Fibroblast of the conjunctiva (primary cell): ENCODE measurements around the gene ZNF385B.

Source experiments
- DNase-seq: peaks from one replicate; pipeline ENCODE4 v3.0.0-alpha.2; 2010; ENCODE audit warnings: low read depth

ZNF385B gene

GRCh38 chr2:179550849-179551248 is 310.6 kb downstream of the ZNF385B start:
- no peak for DNase-seq

GRCh38 chr2:179550214-179550613 is 311.2 kb downstream of the ZNF385B start:
- no peak for DNase-seq

DNA sequence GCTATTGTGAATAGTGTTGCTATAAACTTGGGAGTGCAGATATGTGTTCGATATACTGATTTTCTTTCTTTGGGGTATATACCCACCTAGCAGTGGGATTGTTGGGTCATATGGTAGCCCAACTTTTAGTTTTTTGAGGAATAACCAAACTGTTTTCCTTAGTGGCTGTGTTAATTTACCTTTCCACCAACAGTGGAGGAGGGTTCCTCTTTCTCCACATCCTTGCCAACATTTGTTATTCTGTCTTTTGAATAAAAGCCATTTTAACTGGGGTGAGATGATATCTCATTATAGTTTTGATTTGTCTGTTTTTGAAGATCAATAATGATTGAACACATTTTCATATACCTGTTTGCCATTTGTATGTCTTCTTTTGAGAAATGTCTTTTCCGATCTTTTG is 314.8 kb downstream of the ZNF385B start:
- no peak for DNase-seq

GRCh38 chr2:179545024-179545423 is 316.4 kb downstream of the ZNF385B start:
- no peak for DNase-seq

DNA sequence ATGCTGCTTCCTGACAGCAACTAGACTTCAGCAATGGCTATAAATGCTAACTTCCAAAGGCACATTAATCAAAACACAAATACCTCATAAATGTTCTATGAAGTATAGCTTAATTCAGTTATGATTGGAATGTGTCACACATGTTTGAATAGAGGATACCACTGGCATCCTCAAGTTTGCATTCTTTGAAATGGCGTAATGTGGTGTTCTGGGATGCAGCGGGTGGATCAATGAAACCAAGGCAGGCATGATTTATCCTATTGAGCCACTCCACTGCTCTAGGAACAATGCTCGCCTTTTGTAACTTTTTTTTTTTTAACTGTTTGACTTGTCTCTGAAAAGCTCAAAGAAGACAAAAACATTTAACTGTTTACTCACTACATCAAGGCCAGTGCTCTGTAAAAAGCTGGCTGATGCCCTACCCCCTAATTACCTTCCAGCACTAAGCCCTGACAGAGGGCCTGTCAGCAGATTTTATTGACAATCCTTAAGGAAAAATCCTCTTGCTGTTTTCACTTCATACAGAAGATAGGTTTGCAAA is 318.0 kb downstream of the ZNF385B start:
- DNase-seq, result no peak

DNA sequence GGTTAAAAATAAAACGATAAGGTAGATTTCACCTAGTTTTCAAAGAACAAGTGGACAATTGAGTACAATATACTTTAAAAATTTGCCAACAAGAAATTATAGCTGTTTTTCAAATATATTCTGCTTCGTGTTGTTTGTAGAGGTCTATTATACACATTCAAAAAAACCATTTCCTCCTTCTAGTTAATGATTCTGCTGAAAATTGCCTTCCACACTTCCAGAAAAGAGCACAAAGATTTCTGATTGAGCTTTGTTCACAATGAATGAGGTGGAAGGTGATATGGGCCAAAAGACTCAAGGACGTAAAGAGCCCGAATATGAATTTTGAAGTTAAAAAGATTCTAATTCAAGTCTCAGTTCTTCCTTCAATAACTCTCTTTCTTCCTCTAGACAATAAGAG is 319.8 kb downstream of the ZNF385B start:
- no peak for DNase-seq

GRCh38 chr2:179539124-179539511 is 322.3 kb downstream of the ZNF385B start:
- DNase-seq, result no peak

DNA sequence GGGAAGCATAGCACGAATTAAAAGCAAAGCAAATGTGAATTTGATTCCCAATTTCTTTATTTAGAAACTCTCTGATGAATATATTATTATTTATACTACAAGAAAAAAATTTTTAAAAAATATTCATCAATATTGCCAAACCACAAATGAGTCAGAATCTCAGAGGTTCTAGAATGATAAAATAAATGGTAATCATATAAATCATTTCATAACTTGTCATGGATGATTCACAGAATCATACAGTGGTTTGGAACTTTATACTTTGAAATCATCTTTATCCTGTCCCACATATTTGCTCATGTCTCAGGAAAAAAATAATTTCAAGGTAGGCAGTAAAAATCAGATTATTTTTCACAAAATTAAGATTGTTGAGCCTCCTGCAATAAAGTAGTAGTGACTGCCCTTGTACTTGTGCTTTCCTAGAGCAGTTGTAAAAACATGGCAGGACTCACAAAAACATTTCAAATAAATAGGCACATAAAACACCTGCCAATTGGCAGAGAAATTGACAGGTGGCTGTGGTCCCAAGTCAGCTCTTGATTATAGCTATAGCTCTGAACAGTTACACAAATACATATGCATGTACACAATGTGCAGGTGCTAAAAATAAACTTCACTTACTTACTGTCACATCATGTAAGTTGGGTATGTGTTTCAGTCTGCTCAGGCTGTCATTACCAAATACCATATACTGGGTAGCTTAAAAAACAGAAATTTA is 322.8 kb downstream of the ZNF385B start:
- DNase-seq, result no peak

GRCh38 chr2:179536185-179536584 is 325.2 kb downstream of the ZNF385B start:
- DNase-seq, result no peak

DNA sequence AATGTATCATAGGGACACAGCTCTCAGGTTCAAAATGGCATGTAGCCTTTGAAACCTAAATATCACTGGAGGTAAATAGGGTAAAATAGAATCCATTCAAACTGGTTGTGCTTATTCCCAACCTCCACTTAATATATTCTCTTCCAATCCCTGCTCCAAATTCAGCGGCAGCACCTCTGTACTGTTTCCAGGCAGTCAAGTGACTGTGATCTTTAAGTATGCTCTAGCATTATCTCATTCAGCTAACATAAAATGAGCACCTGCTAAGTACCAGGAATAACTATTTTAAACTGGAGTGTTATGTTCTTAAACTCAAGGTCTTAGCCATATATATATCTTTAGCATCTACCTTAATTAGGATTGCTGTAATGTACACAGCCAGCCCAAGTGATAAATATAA is 327.5 kb downstream of the ZNF385B start:
- no peak for DNase-seq

DNA sequence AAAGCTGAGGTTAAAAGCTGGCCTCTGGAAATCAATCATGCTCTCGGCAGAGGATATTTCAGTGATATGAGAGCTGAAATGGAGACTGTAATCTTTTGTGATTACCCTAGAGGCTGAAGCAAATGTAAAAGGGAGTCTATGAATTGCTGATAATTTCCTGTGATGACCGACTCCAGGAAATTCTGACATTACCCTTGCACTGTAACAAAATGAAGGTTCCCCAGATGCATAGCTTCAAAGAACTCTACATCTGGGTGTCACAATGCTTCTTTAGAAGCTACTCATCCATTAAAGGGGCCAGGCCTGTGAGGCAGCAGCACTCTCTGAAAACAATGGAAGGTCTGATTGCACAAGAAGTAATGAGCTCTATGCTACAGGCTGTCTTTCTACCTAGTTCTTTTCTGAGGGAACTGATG is 328.5 kb downstream of the ZNF385B start:
- no peak for DNase-seq

- DNase-seq, result no peak
Observed at GRCh38 chr2:179528576-179529069, 332.8 kb downstream of the ZNF385B start.

DNA sequence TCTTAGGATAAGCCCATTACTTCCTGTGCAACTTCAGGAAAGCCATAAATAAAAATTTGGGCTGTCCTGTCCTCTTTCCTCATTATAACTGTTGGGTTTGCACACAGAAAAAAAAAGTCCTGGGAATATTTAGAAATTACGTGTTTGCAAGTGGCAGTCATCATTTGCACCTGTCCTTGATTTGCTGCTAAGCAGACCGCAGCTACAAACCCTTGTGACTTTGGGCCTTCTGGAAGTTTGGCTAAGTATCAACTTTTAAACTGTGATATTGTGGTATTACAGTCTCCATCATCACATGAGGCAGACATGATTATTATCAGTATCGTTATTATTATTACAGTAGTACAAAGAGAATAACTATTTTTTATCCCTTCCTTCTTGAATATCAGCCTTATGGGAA is 336.1 kb downstream of the ZNF385B start:
- no peak for DNase-seq

GRCh38 chr2:179524809-179525339 is 336.5 kb downstream of the ZNF385B start:
- no peak for DNase-seq

DNA sequence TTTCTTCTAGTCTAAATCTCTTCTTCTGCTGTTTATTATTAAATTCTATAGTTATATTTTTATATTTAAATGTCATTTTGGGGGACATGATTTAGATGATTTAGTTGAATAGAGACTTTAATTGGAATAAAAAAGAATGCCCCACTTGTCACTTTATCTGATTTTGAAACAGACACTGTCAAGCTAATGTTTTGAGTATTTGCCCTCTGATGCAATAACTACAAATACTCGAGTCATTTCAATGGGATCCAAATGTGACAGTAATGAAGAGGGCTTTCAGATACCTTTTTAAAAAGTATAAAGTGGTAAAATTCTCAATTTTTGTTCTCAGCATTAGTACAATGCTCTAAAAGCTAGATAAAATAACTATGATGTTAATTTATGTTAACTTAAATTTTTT is 339.5 kb downstream of the ZNF385B start:
- DNase-seq, result no peak

GRCh38 chr2:179518830-179519229 is 342.6 kb downstream of the ZNF385B start:
- no peak for DNase-seq

DNA sequence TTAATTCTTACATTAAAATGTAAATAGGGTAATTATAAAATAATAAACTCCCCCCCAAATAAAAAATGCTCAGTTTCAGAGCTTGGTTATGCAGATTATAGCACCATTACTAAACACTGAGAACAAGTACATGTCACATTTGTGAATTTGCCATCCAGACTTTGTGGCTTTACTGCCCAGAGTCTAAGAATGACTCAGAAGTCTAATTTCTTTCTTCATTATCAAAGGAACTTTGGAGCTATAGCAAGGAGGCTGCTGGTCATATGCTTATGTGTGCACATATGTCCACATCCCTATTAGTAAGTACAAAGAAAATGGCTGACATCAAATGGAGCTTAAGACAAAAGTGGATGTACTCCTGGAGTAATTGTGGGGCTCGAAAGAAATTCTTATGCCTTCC is 348.2 kb downstream of the ZNF385B start:
- DNase-seq, result no peak

DNA sequence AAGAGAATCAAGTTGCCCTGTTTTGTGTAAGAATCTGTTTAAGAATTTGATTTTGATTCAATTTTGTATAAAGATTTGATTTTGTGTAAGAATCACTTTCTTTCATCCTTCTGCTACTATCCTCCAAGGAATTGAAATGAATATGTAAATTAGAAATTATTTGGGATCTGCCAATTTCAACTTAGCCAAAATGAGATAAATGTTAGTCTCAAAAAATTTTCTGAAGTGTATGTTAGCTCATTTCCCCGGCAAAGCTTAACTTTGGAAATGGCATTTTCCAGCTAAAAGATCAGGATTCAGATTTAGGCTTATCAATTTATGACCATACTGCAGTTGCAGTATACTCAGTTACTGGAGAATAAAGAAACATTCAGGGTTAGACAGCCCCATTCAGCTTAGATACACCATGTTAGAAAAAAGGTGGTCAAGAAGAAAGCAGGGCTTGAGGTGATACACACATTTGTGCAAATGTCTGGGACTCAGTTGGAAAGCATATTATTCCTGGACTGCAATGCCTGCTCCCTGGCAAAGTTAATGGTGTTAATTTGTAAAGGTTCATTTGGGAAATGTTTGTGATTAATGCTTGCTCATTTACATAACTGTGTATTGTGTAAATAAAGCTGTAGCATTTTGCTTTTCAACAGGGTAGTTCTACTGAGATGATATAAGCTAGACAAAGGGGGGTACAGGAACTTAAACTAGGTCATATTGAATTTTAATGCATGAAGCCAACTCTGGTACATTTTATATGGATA is 349.0 kb downstream of the ZNF385B start:
- DNase-seq, result no peak

DNA sequence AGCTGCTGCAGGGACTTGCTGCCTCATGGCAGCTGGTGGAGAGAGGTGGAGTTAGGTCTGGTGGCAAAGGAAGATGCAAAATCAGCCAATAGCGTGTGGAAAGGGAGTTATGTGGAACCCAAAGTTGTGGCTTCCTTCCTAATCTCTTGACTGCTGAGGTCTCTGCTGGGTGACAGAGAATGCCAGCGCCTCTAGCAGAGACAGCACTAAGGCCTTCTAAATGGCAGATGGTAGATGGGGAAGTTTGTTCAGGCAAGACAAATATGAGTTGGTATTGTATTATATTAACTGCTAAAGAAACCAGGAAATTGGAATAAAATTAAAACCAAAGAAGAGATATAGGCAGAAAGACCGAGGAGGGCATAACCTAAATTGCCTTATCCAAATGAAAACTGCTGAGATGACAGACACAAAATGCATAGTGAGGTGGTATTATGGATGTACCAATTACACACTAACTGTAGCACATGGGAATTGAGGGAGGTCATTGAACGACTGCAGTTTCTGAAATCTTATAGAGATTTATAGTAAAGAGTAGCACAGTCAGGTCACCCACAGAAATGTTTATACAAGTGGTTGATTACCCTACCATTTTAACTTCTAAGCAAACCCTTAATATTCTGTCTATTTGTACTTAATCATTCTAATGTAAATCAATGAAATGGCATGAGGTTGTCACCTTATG is 350.2 kb downstream of the ZNF385B start:
- no peak for DNase-seq

- no peak for DNase-seq
Observed at GRCh38 chr2:179495315-179495714, 366.1 kb downstream of the ZNF385B start.

DNA sequence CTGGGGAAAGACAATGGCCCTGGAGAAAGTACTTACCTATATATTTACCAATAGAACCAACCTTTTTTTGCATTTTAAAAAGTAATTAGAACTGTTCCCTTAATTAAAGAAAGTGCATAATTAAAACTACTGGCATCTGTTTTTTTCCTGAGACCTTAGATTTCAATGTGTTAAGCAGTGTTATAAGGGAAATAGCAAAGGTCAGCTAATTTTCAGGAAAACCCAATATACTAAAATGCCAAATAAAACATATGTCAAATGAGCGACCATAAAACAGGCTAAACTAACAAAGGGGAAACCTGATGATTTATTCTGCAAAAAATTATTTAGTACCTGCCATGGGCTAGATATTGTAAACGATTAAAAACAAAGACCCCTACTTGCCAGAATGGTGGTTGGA is 372.8 kb downstream of the ZNF385B start:
- no peak for DNase-seq

DNA sequence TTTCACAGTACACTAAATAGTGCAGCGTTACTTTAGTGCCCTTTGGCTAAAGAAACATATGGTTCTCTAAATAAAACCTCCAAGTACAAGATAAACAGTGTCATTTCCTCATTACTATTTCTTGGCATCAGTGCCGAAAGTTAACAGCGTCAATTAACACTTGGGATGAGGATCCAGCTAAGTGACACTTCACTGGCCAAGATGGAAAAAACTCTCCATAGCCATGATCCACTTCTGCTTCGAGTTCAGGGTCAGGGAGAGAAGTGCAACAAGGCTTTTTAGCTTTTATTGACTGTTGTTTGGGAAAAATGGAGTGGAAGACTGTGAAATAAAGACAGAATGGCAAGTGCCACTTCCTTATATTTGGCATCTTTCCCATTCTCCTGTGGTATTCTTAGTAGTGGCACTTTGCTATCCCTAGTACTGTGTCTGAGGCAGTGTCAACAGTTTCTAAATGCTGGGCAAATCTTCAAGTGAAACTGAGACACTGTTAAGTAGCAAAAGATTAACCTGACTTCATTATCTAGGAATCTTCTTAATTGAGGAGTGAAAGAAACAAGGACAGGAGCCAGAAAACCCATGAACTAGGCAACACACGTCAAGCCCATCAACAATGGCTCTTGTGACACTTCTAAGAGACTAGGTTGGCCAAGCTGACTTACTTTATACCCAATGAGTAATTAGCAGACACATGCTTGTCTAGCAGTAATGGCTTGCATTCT is 374.2 kb downstream of the ZNF385B start:
- no peak for DNase-seq
